HG02588 (cell line): Measurements from ENCODE around the gene INO80D.

Experiments used
- ATAC-seq: cut with Tn5 transposase; IDR thresholded peaks from one replicate; pipeline ENCODE4 v1.9.1; 2021; ENCODE audit warnings: mild to moderate bottlenecking, moderate library complexity; ENCODE audit not compliant: unreplicated experiment

The INO80D gene

GRCh38 chr2:205947621-205948495 lies 138.1 kb downstream of the INO80D start:
- peak; percentile 83 for ATAC-seq

- no peak for ATAC-seq
Measured at GRCh38 chr2:205946226-205946625, 139.7 kb downstream of the INO80D start.
